GM18520 (cell line): ENCODE results near the gene PIM3.

Experiments used
- ATAC-seq: cut with Tn5 transposase; IDR thresholded peaks from one replicate; pipeline ENCODE4 v1.9.1; 2021; ENCODE audit not compliant: unreplicated experiment

The PIM3 gene

GRCh38 chr22:49954991-49955580 lies 5.5 kb upstream of the PIM3 start:
- no peak for ATAC-seq

- ATAC-seq = no peak
These were observed 4.8 kb upstream of the PIM3 start for GRCh38 chr22:49955581-49956417.

- no peak for ATAC-seq
These were observed 4.2 kb upstream of the PIM3 start for GRCh38 chr22:49956418-49956770.

- no peak for ATAC-seq
These were observed 3.4 kb upstream of the PIM3 start for GRCh38 chr22:49956914-49957825.

GRCh38 chr22:49957826-49958365 lies 2.7 kb upstream of the PIM3 start:
- ATAC-seq = no peak

GRCh38 chr22:49958366-49958921 lies 2.1 kb upstream of the PIM3 start:
- no peak for ATAC-seq

- ATAC-seq = no peak
These were observed 1.4 kb upstream of the PIM3 start for GRCh38 chr22:49958931-49959781.

GRCh38 chr22:49959782-49960158 lies 802 bp upstream of the PIM3 start:
- no peak for ATAC-seq

- ATAC-seq = no peak
These were observed 531 bp downstream of the PIM3 start for GRCh38 chr22:49961005-49961600.

- no peak for ATAC-seq
These were observed 1.0 kb downstream of the PIM3 start for GRCh38 chr22:49961601-49962011.

- ATAC-seq = no peak
These were observed 1.6 kb downstream of the PIM3 start for GRCh38 chr22:49962012-49962750.

GRCh38 chr22:49962751-49963646 lies 2.4 kb downstream of the PIM3 start:
- no peak for ATAC-seq

- ATAC-seq = no peak
These were observed 3.1 kb downstream of the PIM3 start for GRCh38 chr22:49963647-49964026.

GRCh38 chr22:49964136-49965090 lies 3.8 kb downstream of the PIM3 start:
- ATAC-seq = no peak

- no peak for ATAC-seq
These were observed 4.8 kb downstream of the PIM3 start for GRCh38 chr22:49965091-49966040.
